ENCODE data around the gene RPS16.

- TF ChIP-seq, protein P1, sequence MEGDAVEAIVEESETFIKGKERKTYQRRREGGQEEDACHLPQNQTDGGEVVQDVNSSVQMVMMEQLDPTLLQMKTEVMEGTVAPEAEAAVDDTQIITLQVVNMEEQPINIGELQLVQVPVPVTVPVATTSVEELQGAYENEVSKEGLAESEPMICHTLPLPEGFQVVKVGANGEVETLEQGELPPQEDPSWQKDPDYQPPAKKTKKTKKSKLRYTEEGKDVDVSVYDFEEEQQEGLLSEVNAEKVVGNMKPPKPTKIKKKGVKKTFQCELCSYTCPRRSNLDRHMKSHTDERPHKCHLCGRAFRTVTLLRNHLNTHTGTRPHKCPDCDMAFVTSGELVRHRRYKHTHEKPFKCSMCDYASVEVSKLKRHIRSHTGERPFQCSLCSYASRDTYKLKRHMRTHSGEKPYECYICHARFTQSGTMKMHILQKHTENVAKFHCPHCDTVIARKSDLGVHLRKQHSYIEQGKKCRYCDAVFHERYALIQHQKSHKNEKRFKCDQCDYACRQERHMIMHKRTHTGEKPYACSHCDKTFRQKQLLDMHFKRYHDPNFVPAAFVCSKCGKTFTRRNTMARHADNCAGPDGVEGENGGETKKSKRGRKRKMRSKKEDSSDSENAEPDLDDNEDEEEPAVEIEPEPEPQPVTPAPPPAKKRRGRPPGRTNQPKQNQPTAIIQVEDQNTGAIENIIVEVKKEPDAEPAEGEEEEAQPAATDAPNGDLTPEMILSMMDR (IDR thresholded peaks at IDR 0.05), result no peak
- TF ChIP-seq POLR2AphosphoS5 (IDR thresholded peaks at IDR 0.05), result no peak
These were observed 47.1 kb downstream of the RPS16 start for GRCh38 chr19:39388657-39389056.
